T-helper 1 cell treated with Interleukin-12 subunit alpha and Interleukin-12 subunit beta and Interleukin-4 antibody, amounts not matched to agents 30 μg/mL and 1 μg/mL, for 36 hours (primary cell): ENCODE data around the gene FAM81B.

ENCODE experiments used
- H3K27ac Mint-ChIP-seq: one replicate; pipeline ENCODE4 v1.8.0; 2021; ENCODE audit warnings: mild to moderate bottlenecking, mixed read lengths
- H3K27me3 Mint-ChIP-seq: one replicate; pipeline ENCODE4 v1.8.0; 2021; ENCODE audit warnings: low read depth, mixed read lengths
- H3K36me3 Mint-ChIP-seq: one replicate; pipeline ENCODE4 v1.8.0; 2021; ENCODE audit warnings: low read depth, mixed read lengths
- H3K4me1 Mint-ChIP-seq: one replicate; pipeline ENCODE4 v1.8.0; 2021; ENCODE audit warnings: low read depth, mixed read lengths
- H3K4me3 Mint-ChIP-seq: one replicate; pipeline ENCODE4 v1.8.0; 2021; ENCODE audit warnings: mild to moderate bottlenecking, moderate library complexity, mixed read lengths
- H3K9me3 Mint-ChIP-seq: one replicate; pipeline ENCODE4 v1.8.0; 2021; ENCODE audit warnings: mixed read lengths

The FAM81B gene

GRCh38 chr5:95471942-95472341, 80.8 kb downstream of the FAM81B start:
- H3K27ac Mint-ChIP-seq = no peak overlapping the region
- H3K9me3 Mint-ChIP-seq = no peaks in the 10 kb centered on the region
- H3K27me3 Mint-ChIP-seq = no peaks in the 10 kb centered on the region

GRCh38 chr5:95484421-95484820, 93.3 kb downstream of the FAM81B start:
- Mint-ChIP-seq H3K4me3 (no peak overlapping the region), H3K36me3 (peaks cover 63% of the 10 kb centered on the region), H3K9me3 (peaks cover 27% of the 10 kb centered on the region), H3K4me1 (no peaks in the 10 kb centered on the region), H3K27ac (no peak overlapping the region), H3K27me3 (no peaks in the 10 kb centered on the region)

More at GRCh38 chr5:95471942-95472341, 80.8 kb downstream of the FAM81B start:
- Mint-ChIP-seq H3K36me3 (peaks cover 28% of the 10 kb centered on the region), H3K4me3 (no peak overlapping the region), H3K4me1 (no peaks in the 10 kb centered on the region)

- no peaks in the 10 kb centered on the region for H3K4me1 Mint-ChIP-seq
- H3K4me3 Mint-ChIP-seq = no peak overlapping the region
- H3K36me3 Mint-ChIP-seq = peaks cover 66% of the 10 kb centered on the region
- peaks cover 28% of the 10 kb centered on the region for H3K9me3 Mint-ChIP-seq
- H3K27ac Mint-ChIP-seq = no peak overlapping the region
- no peaks in the 10 kb centered on the region for H3K27me3 Mint-ChIP-seq
These were observed 95.0 kb downstream of the FAM81B start for GRCh38 chr5:95486191-95486590.

DNA sequence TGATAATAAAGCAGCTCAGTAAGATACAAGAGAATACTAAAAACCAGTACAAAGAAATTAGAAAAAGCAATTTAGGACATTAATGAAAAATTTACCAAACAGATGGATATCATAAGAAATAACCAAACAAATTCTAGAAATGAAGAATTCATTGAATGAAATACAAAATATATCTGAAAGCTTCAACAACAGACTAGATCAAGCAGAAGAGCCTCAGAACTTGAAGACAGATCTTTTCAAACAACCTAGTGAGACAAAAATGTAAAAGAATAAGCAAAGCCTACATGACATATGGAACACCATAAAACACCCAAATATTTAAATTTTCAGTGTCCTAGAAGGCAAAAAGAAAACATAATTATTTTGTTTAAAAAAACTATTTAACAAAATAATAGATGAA, 96.7 kb downstream of the FAM81B start:
- H3K4me1 Mint-ChIP-seq = no peaks in the 10 kb centered on the region
- peaks cover 59% of the 10 kb centered on the region for H3K36me3 Mint-ChIP-seq
- H3K4me3 Mint-ChIP-seq = no peak overlapping the region
- no peak overlapping the region for H3K27ac Mint-ChIP-seq
- peaks cover 25% of the 10 kb centered on the region for H3K9me3 Mint-ChIP-seq
- H3K27me3 Mint-ChIP-seq = no peaks in the 10 kb centered on the region
